Liver (tissue), 3 donors: ENCODE results near the gene GATA5.

ENCODE experiments used
- ATF3 ChIP-seq: IDR thresholded peaks from 2 replicates; pipeline ENCODE4 v1.6.1; 2016; ENCODE audit warnings: antibody characterized with exemption
- CTCF ChIP-seq: fragments of 150-350 bp; IDR thresholded peaks from 2 replicates; pipeline ENCODE4 v1.5.1; 2017; ENCODE audit warnings: improper control_type of control experiment, low read depth, low read length; ENCODE audit not compliant: missing input control
- GABPA ChIP-seq, 2 donors: IDR thresholded peaks in 1 of 2; conservative IDR thresholded peaks in 1 of 2; 2 replicates each; pipeline ENCODE4 v1.6.1; 2016; ENCODE audit warnings: antibody characterized with exemption in 2 of 2, mild to moderate bottlenecking in 1 of 2, moderate library complexity in 1 of 2
- HNF4A ChIP-seq, 2 donors: conservative IDR thresholded peaks; 2 replicates each; pipeline ENCODE4 v1.6.1; 2016; ENCODE audit warnings: antibody characterized with exemption in 2 of 2, mild to moderate bottlenecking in 2 of 2
- JUND ChIP-seq, 2 donors: IDR thresholded peaks; 2 replicates each; pipeline ENCODE4 v1.6.1; 2016; ENCODE audit warnings: antibody characterized with exemption in 2 of 2
- MAX ChIP-seq: IDR thresholded peaks from 2 replicates; pipeline ENCODE4 v1.6.1; 2016; ENCODE audit warnings: antibody characterized with exemption
- NR2F2 ChIP-seq: IDR thresholded peaks from 2 replicates; pipeline ENCODE4 v1.6.1; 2016; ENCODE audit warnings: antibody characterized with exemption
- RAD21 ChIP-seq, 2 donors: IDR thresholded peaks; 2 replicates each; pipeline ENCODE4 v1.6.1; 2016; ENCODE audit warnings: antibody characterized with exemption in 2 of 2, mild to moderate bottlenecking in 2 of 2
- REST ChIP-seq: IDR thresholded peaks from 2 replicates; pipeline ENCODE4 v1.6.1; 2016; ENCODE audit warnings: antibody characterized with exemption, mild to moderate bottlenecking
- RXRA ChIP-seq, 2 donors: IDR thresholded peaks; 2 replicates each; pipeline ENCODE4 v1.6.1; 2017 to 2018; ENCODE audit warnings: antibody characterized with exemption in 2 of 2, mild to moderate bottlenecking in 1 of 2
- SP1 ChIP-seq: IDR thresholded peaks from 2 replicates; pipeline ENCODE4 v1.6.1; 2018; ENCODE audit warnings: antibody characterized with exemption, mild to moderate bottlenecking
- TAF1 ChIP-seq: conservative IDR thresholded peaks from 2 replicates; pipeline ENCODE4 v1.6.1; 2016; ENCODE audit warnings: antibody characterized with exemption, mild to moderate bottlenecking
- YY1 ChIP-seq: IDR thresholded peaks from 2 replicates; pipeline ENCODE4 v1.6.1; 2016; ENCODE audit warnings: antibody characterized with exemption, mild to moderate bottlenecking
- ZBTB33 ChIP-seq: IDR thresholded peaks from 2 replicates; pipeline ENCODE4 v1.6.1; 2016; ENCODE audit warnings: antibody characterized with exemption
- donor health status: healthy.
- donor health status: healthy.

GRCh38 chr20:62479656-62480055 lies 3.9 kb upstream of the GATA5 start:
- TF ChIP-seq RXRA (IDR thresholded peaks at IDR 0.05) (no peak), CTCF (no peak), TAF1 (no peak), SP1 (no peak), NR2F2 (no peak), REST (no peak), RAD21 (IDR thresholded peaks at IDR 0.05) (no peak), MAX (no peak), YY1 (no peak), HNF4A (conservative IDR thresholded peaks at IDR 0.05) (no peak), ATF3 (no peak), ZBTB33 (no peak), JUND (IDR thresholded peaks at IDR 0.05) (no peak), GABPA (IDR thresholded peaks at IDR 0.05 in 1 of 2, conservative IDR thresholded peaks at IDR 0.05 in 1 of 2) (no peak)
